SH-SY5Y (cell line): ENCODE data around the gene ZNF831.

ENCODE experiments used
- GATA2 ChIP-seq: IDR thresholded peaks from 2 replicates; pipeline ENCODE4 v1.6.1; 2011; ENCODE audit warnings: mild to moderate bottlenecking, low read depth, low read length
- GATA3 ChIP-seq: IDR thresholded peaks from 2 replicates; pipeline ENCODE4 v1.6.1; 2011; ENCODE audit warnings: low read depth, mild to moderate bottlenecking, low read length, moderate library complexity

DNA sequence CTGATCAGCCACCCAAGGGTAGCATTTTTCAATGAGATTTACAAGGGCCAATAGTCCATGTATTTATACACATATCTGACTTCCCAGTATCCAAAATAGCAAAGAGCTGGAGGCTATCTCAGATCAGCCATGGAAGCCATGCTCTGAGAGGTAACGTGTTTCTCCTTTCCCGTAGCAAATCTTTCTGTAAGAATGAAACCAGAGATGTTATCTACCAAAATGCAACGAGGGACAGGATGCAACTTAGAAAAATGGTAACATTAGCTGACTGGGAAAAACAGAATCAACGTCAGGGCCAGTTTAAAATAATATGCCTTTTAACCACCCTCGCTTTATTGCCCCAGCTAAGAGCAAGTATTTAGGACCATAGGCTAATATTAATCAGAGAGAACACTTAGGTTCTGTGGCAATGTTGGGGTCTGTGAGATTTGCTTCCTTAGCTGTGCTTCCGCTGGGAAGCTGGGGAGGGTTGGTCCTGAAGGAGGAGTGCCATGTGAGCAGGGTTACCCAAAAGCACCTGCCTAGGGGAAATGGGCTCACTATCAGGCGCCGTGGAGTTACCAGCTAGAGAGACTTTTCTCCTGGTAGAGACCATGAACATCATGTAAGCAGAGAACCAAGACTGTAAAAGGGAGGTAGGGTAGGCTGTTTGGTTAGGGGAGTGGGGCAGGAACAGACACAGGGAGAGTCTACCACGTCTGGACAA lies 1.2 kb downstream of the ZNF831 start:
- TF ChIP-seq GATA2 (no peak), GATA3 (no peak)
